ENCODE data around the gene EFCAB14.

DNA sequence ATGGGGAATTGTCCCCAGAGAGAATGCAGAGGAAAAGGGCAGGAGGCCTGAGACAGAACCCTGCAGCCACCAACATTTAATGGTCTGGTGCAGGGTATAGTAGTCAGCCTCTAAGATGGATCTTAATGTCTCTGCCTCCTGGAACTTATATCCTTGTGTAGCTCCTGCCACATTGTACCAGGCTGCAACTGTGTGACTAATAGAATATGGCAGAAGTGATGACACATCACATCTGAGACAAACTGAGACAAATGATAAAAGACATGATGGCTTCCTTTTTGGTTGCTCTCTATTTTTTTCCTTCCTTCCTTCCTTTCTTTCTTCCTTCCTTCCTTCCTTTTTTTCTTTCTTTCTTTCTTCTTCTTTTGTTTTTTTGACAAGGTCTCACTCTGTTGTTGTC lies 42.8 kb upstream of the EFCAB14 start:
- TF ChIP-seq, protein P1, sequence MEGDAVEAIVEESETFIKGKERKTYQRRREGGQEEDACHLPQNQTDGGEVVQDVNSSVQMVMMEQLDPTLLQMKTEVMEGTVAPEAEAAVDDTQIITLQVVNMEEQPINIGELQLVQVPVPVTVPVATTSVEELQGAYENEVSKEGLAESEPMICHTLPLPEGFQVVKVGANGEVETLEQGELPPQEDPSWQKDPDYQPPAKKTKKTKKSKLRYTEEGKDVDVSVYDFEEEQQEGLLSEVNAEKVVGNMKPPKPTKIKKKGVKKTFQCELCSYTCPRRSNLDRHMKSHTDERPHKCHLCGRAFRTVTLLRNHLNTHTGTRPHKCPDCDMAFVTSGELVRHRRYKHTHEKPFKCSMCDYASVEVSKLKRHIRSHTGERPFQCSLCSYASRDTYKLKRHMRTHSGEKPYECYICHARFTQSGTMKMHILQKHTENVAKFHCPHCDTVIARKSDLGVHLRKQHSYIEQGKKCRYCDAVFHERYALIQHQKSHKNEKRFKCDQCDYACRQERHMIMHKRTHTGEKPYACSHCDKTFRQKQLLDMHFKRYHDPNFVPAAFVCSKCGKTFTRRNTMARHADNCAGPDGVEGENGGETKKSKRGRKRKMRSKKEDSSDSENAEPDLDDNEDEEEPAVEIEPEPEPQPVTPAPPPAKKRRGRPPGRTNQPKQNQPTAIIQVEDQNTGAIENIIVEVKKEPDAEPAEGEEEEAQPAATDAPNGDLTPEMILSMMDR (IDR thresholded peaks at IDR 0.05; ENCODE audit: insufficient read depth, low read depth, low read length), result no peak
- no peak for TF ChIP-seq EZH2 (IDR thresholded peaks at IDR 0.05; ENCODE audit: insufficient read depth, low read length)
